Naive B cell (primary cell): Measurements from ENCODE around the gene RCE1. TPM values are rescaled to one million over a fixed set of nuclear protein-coding genes. Genes with fewer than 3 reads are reported as not detected.

Experiments
- polyA plus RNA-seq, 6 donors: library from polyadenylated mRNA; unstranded; fragments of 300-500 nt; fragmentation: Illumina TruSeq; gene quantifications; one replicate each; pipeline ENCODE4 v1.2.3, GENCODE V29; 2021; ENCODE audit warnings: low read depth in 6 of 6

RCE1 gene
- polyA plus RNA-seq, 6 donors from 2014 or later, result 16.3 to 31.9 (median 19.3) TPM

Other genes starting within 250 kb of the RCE1 start
- gene RBM14, start 226.8 kb upstream of the RCE1 start, polyA plus RNA-seq, result 10 to 100 TPM; 68.0 to 97.2 (median 86.4) TPM
- 100 to 1,000 TPM; 197 to 275 (median 228) TPM for gene RBM4, start 204.7 kb upstream of the RCE1 start, polyA plus RNA-seq
- 10 to 100 TPM; 12.2 to 39.8 (median 24.7) TPM for gene RBM4B, start 165.6 kb upstream of the RCE1 start, polyA plus RNA-seq
- gene SPTBN2, start 114.2 kb upstream of the RCE1 start, polyA plus RNA-seq, result 1 to 10 TPM in 1 of 6 donors, under 1 TPM in 2, not detected in 3; 0.52 to 1.2 (median 0.60) TPM
- 1 to 10 TPM in 2 of 6 donors, under 1 TPM in 4; 0.19 to 1.7 (median 0.70) TPM for gene LRFN4, start 13.6 kb downstream of the RCE1 start, polyA plus RNA-seq
- 1 to 10 TPM in 5 of 6 donors, under 1 TPM in 1; 0.96 to 4.2 (median 1.7) TPM for gene PC, start 114.9 kb downstream of the RCE1 start, polyA plus RNA-seq
- gene C11orf86, start 131.9 kb downstream of the RCE1 start, polyA plus RNA-seq, result not detected
- gene SYT12, start 179.7 kb downstream of the RCE1 start, polyA plus RNA-seq, result not detected
- gene RHOD, start 213.4 kb downstream of the RCE1 start, polyA plus RNA-seq, result 1 to 10 TPM in 2 of 6 donors, under 1 TPM in 4; 0.71 to 2.6 (median 0.97) TPM